ENCODE data around the gene ADRA2C.
A peak's percentile ranks its signal among the peaks of the same experiment; 100 is the strongest.

ADRA2C gene

GRCh38 chr4:3725936-3726870 is 40.0 kb upstream of the ADRA2C start:
- no peak for TF ChIP-seq CTCF (IDR thresholded peaks at IDR 0.05; ENCODE audit: control insufficient read depth, insufficient read depth, low read depth, low read length, missing control alignments)
- H3K4me3 ChIP-seq (ENCODE audit: control insufficient read depth, low read depth, low read length), result no peak overlapping the region
- no peak for DNase-seq (ENCODE audit: low read depth)

GRCh38 chr4:3727847-3728469 is 38.2 kb upstream of the ADRA2C start:
- H3K4me3 ChIP-seq (ENCODE audit: control insufficient read depth, low read depth, low read length), result no peak overlapping the region
- DNase-seq (ENCODE audit: low read depth), result no peak
- TF ChIP-seq CTCF (IDR thresholded peaks at IDR 0.05; ENCODE audit: control insufficient read depth, insufficient read depth, low read depth, low read length, missing control alignments), result no peak

GRCh38 chr4:3729188-3729881 is 36.9 kb upstream of the ADRA2C start:
- no peak overlapping the region for H3K4me3 ChIP-seq (ENCODE audit: control insufficient read depth, low read depth, low read length)
- DNase-seq (ENCODE audit: low read depth), result peak; percentile 2
- no peak for TF ChIP-seq CTCF (IDR thresholded peaks at IDR 0.05; ENCODE audit: control insufficient read depth, insufficient read depth, low read depth, low read length, missing control alignments)

GRCh38 chr4:3729882-3730226 is 36.3 kb upstream of the ADRA2C start:
- no peak overlapping the region for H3K4me3 ChIP-seq (ENCODE audit: control insufficient read depth, low read depth, low read length)
- no peak for DNase-seq (ENCODE audit: low read depth)
- TF ChIP-seq CTCF (IDR thresholded peaks at IDR 0.05; ENCODE audit: control insufficient read depth, insufficient read depth, low read depth, low read length, missing control alignments), result no peak

GRCh38 chr4:3730422-3731190 is 35.6 kb upstream of the ADRA2C start:
- no peak overlapping the region for H3K4me3 ChIP-seq (ENCODE audit: control insufficient read depth, low read depth, low read length)
- no peak for TF ChIP-seq CTCF (IDR thresholded peaks at IDR 0.05; ENCODE audit: control insufficient read depth, insufficient read depth, low read depth, low read length, missing control alignments)
- no peak for DNase-seq (ENCODE audit: low read depth)
